Hepatocyte (in vitro differentiated cells): Measurements from ENCODE around the gene MGME1. TPM values are rescaled to one million over a fixed set of nuclear protein-coding genes. Genes with fewer than 3 reads are reported as not detected.

Source experiments
- DNase-seq: peaks from one replicate; pipeline ENCODE4 v3.0.0-alpha.2; 2016; ENCODE audit warnings: low spot score
- H2AFZ ChIP-seq: fragments of 200-600 bp; sonication (generic); 2 replicates; pipeline ENCODE4 v1.6.0; 2016; ENCODE audit warnings: antibody characterized with exemption, mild to moderate bottlenecking
- H3K27ac ChIP-seq: fragments of 200-600 bp; sonication (generic); 2 replicates; pipeline ENCODE4 v1.5.1; 2016; ENCODE audit warnings: mild to moderate bottlenecking
- H3K27me3 ChIP-seq: fragments of 200-600 bp; sonication (generic); 2 replicates; pipeline ENCODE4 v1.6.1; 2016
- H3K36me3 ChIP-seq: fragments of 200-600 bp; sonication (generic); replicated peaks from 2 replicates; pipeline ENCODE4 v1.5.1; 2016; ENCODE audit warnings: low read depth; ENCODE audit not compliant: insufficient read depth
- H3K4me1 ChIP-seq: fragments of 200-600 bp; sonication (generic); 2 replicates; pipeline ENCODE4 v1.5.1; 2016; ENCODE audit warnings: mild to moderate bottlenecking, moderate library complexity; ENCODE audit not compliant: insufficient read depth
- H3K4me2 ChIP-seq: fragments of 200-600 bp; sonication (generic); 2 replicates; pipeline ENCODE4 v1.6.0; 2016
- H3K4me3 ChIP-seq: fragments of 200-600 bp; sonication (generic); 2 replicates; pipeline ENCODE4 v1.5.1; 2016; ENCODE audit warnings: mild to moderate bottlenecking
- H3K79me2 ChIP-seq: fragments of 200-600 bp; sonication (generic); 2 replicates; pipeline ENCODE4 v1.6.0; 2017; ENCODE audit warnings: mild to moderate bottlenecking
- H3K9me2 ChIP-seq: fragments of 200-600 bp; sonication (generic); replicated peaks from 2 replicates; pipeline ENCODE4 v1.6.0; 2017; ENCODE audit warnings: mild to moderate bottlenecking; ENCODE audit not compliant: insufficient read depth
- H3K9me3 ChIP-seq: fragments of 200-600 bp; sonication (generic); 2 replicates; pipeline ENCODE4 v1.5.1; 2016; ENCODE audit warnings: low read depth, mild to moderate bottlenecking
- H4K20me1 ChIP-seq: fragments of 200-600 bp; sonication (generic); 2 replicates; pipeline ENCODE4 v1.6.0; 2016; ENCODE audit warnings: mild to moderate bottlenecking; ENCODE audit not compliant: insufficient read depth, poor library complexity, severe bottlenecking
- CTCF ChIP-seq: fragments of 200-600 bp; sonication (generic); IDR thresholded peaks from 2 replicates; pipeline ENCODE4 v1.5.1; 2016; ENCODE audit warnings: antibody characterized with exemption, mild to moderate bottlenecking; ENCODE audit not compliant: poor library complexity
- EZH2 ChIP-seq: fragments of 200-600 bp; sonication (generic); IDR thresholded peaks from 2 replicates; pipeline ENCODE4 v1.6.1; 2016; ENCODE audit warnings: antibody characterized with exemption, mild to moderate bottlenecking, borderline replicate concordance
- EZH2phosphoT487 ChIP-seq: fragments of 200-600 bp; sonication (generic); IDR thresholded peaks from one replicate; pipeline ENCODE4 v1.6.1; 2018; ENCODE audit warnings: antibody characterized with exemption, mild to moderate bottlenecking, low read depth, moderate library complexity; ENCODE audit not compliant: unreplicated experiment, severe bottlenecking
- WGBS: methylation state at CpG from one replicate; pipeline ENCODE4 v1.1.6; 2016; ENCODE audit warnings: low lambda C conversion rate; ENCODE audit errors: missing lambda C conversion rate; 5-methylcytosine and 5-hydroxymethylcytosine counted together
- polyA plus RNA-seq: library from polyadenylated mRNA; unstranded; fragments of >200 nt; fragmentation: Nextera tagmentation; extraction: Ambion mirVana; gene quantifications from 2 replicates; pipeline ENCODE4 v1.2.1, GENCODE V29; 2016
- total RNA-seq: library from RNA; depleted of rRNA; stranded (reverse); fragments of >200 nt; gene quantifications from 2 replicates; pipeline ENCODE4 v1.2.3, GENCODE V29; 2014

The MGME1 gene
- total and polyA plus RNA-seq, 2 experiments from 2014 or later: 15.7 to 17.9 TPM

- H3K27me3 ChIP-seq: no peaks in the 10 kb centered on the region
- no peaks in the 10 kb centered on the region for H3K9me2 ChIP-seq
- peaks cover 16% of the 10 kb centered on the region for H3K79me2 ChIP-seq
- no peak for DNase-seq
- H3K4me2 ChIP-seq: no peak overlapping the region
- no peaks in the 10 kb centered on the region for H4K20me1 ChIP-seq
- H3K4me3 ChIP-seq: no peak overlapping the region
- WGBS: 95% methylated on average over 3 of the region's 3 CpGs
- no peaks in the 10 kb centered on the region for H3K9me3 ChIP-seq
- no peak for TF ChIP-seq EZH2phosphoT487
- TF ChIP-seq CTCF: no peak
- TF ChIP-seq EZH2: no peak
- H3K36me3 ChIP-seq: no peaks in the 10 kb centered on the region
- peaks cover 18% of the 10 kb centered on the region for H3K4me1 ChIP-seq
- no peak overlapping the region for H2AFZ ChIP-seq
- no peak overlapping the region for H3K27ac ChIP-seq
These were observed 27.0 kb upstream of the MGME1 start for GRCh38 chr20:17941826-17942196.

- 77% methylated on average over 3 of the region's 3 CpGs for WGBS
- no peaks in the 10 kb centered on the region for H3K36me3 ChIP-seq
- no peak overlapping the region for H3K4me3 ChIP-seq
- H3K9me2 ChIP-seq: no peaks in the 10 kb centered on the region
- H3K4me1 ChIP-seq: peaks cover 5% of the 10 kb centered on the region
- no peak overlapping the region for H2AFZ ChIP-seq
- no peaks in the 10 kb centered on the region for H3K27me3 ChIP-seq
- no peaks in the 10 kb centered on the region for H3K9me3 ChIP-seq
- no peaks in the 10 kb centered on the region for H4K20me1 ChIP-seq
- no peak overlapping the region for H3K4me2 ChIP-seq
- TF ChIP-seq EZH2 (no peak), CTCF (no peak), EZH2phosphoT487 (no peak)
- H3K27ac ChIP-seq: no peak overlapping the region
- no peak for DNase-seq
- H3K79me2 ChIP-seq: peaks cover 27% of the 10 kb centered on the region
These were observed 25.5 kb upstream of the MGME1 start for GRCh38 chr20:17943343-17943742.

- Histone ChIP-seq H3K4me1 (no peaks in the 10 kb centered on the region), H3K9me3 (no peaks in the 10 kb centered on the region), H3K36me3 (no peaks in the 10 kb centered on the region), H2AFZ (no peak overlapping the region), H3K27me3 (no peaks in the 10 kb centered on the region), H3K27ac (no peak overlapping the region), H4K20me1 (no peaks in the 10 kb centered on the region), H3K79me2 (peaks cover 37% of the 10 kb centered on the region), H3K9me2 (no peaks in the 10 kb centered on the region), H3K4me2 (no peak overlapping the region), H3K4me3 (no peak overlapping the region)
- DNase-seq: no peak
- TF ChIP-seq EZH2 (no peak), CTCF (no peak), EZH2phosphoT487 (no peak)
- WGBS: 96% methylated on average over 4 of the region's 4 CpGs
These were observed 23.9 kb upstream of the MGME1 start for GRCh38 chr20:17944854-17945474.

GRCh38 chr20:17946040-17946439 is 22.8 kb upstream of the MGME1 start:
- Histone ChIP-seq H3K9me2 (no peaks in the 10 kb centered on the region), H3K27ac (no peak overlapping the region), H2AFZ (no peak overlapping the region), H3K4me2 (no peak overlapping the region), H3K9me3 (no peaks in the 10 kb centered on the region), H3K36me3 (no peaks in the 10 kb centered on the region), H4K20me1 (no peaks in the 10 kb centered on the region), H3K4me1 (no peaks in the 10 kb centered on the region), H3K27me3 (no peaks in the 10 kb centered on the region), H3K79me2 (peaks cover 47% of the 10 kb centered on the region), H3K4me3 (no peak overlapping the region)
- 99% methylated on average over 5 of the region's 5 CpGs for WGBS
- TF ChIP-seq CTCF (no peak), EZH2phosphoT487 (no peak), EZH2 (no peak)
- no peak for DNase-seq
